H9 (cell line): Measurements from ENCODE around the gene TNNI3. TPM values are rescaled to one million over a fixed set of nuclear protein-coding genes. Genes with fewer than 3 reads are reported as not detected.

Experiments
- DNase-seq: peaks from one replicate; pipeline ENCODE4 v3.0.0-alpha.2; 2017
- H2AFZ ChIP-seq: one replicate; pipeline ENCODE4 v1.6.1; 2013; ENCODE audit warnings: mild to moderate bottlenecking, low read length, control low read depth, moderate library complexity
- H2AK5ac ChIP-seq: 2 replicates; pipeline ENCODE4 v1.6.1; 2013; ENCODE audit warnings: low read length, control low read depth, mixed read lengths; ENCODE audit not compliant: insufficient read length
- H2BK120ac ChIP-seq: one replicate; pipeline ENCODE4 v1.6.1; 2013; ENCODE audit warnings: low read depth, mild to moderate bottlenecking, low read length, control low read depth, inconsistent platforms; ENCODE audit not compliant: poor library complexity, severe bottlenecking
- H2BK12ac ChIP-seq: 2 replicates; pipeline ENCODE4 v1.6.1; 2013; ENCODE audit warnings: low read length, control low read depth, mixed read lengths, low read depth; ENCODE audit not compliant: insufficient read length
- H2BK15ac ChIP-seq: 2 replicates; pipeline ENCODE4 v1.6.1; 2013; ENCODE audit warnings: low read depth, low read length, control low read depth
- H2BK20ac ChIP-seq: one replicate; pipeline ENCODE4 v1.6.1; 2013; ENCODE audit warnings: low read depth, mild to moderate bottlenecking, low read length, control low read depth, inconsistent platforms; ENCODE audit not compliant: poor library complexity, severe bottlenecking
- H2BK5ac ChIP-seq: 2 replicates; pipeline ENCODE4 v1.6.1; 2013; ENCODE audit warnings: low read length, control low read depth, mixed read lengths; ENCODE audit not compliant: insufficient read length
- H3K14ac ChIP-seq: 2 replicates; pipeline ENCODE4 v1.6.1; 2013; ENCODE audit warnings: low read length, control low read depth; ENCODE audit not compliant: insufficient read depth
- H3K18ac ChIP-seq: 2 replicates; pipeline ENCODE4 v1.6.1; 2013; ENCODE audit warnings: low read depth, mild to moderate bottlenecking, mixed read lengths, low read length, control low read depth; ENCODE audit not compliant: insufficient read length
- H3K23ac ChIP-seq: 2 replicates; pipeline ENCODE4 v1.6.1; 2013; ENCODE audit warnings: low read length, control low read depth, mixed read lengths, low read depth; ENCODE audit not compliant: insufficient read length
- H3K23me2 ChIP-seq: 2 replicates; pipeline ENCODE4 v1.6.1; 2013; ENCODE audit warnings: low read depth, mild to moderate bottlenecking, mixed read lengths, low read length, control low read depth; ENCODE audit not compliant: insufficient read length, poor library complexity, severe bottlenecking
- H3K27ac ChIP-seq: 2 replicates; pipeline ENCODE4 v1.5.1; 2013; ENCODE audit warnings: low read length, control low read depth, mixed read lengths, low read depth; ENCODE audit not compliant: insufficient read length
- H3K27me3 ChIP-seq: 2 replicates; pipeline ENCODE4 v1.6.1; 2013; ENCODE audit warnings: low read length, control low read depth, inconsistent platforms; ENCODE audit not compliant: insufficient read depth
- H3K4ac ChIP-seq: 2 replicates; pipeline ENCODE4 v1.6.1; 2013; ENCODE audit warnings: low read depth, mild to moderate bottlenecking, control low read depth, inconsistent platforms, low read length, moderate library complexity
- H3K4me1 ChIP-seq: 2 replicates; pipeline ENCODE4 v1.6.1; 2013; ENCODE audit warnings: low read length, control low read depth, inconsistent platforms; ENCODE audit not compliant: insufficient read depth
- H3K4me2 ChIP-seq: 2 replicates; pipeline ENCODE4 v1.6.1; 2013; ENCODE audit warnings: low read length, control low read depth, mixed read lengths; ENCODE audit not compliant: insufficient read length, insufficient read depth
- H3K56ac ChIP-seq: 2 replicates; pipeline ENCODE4 v1.6.1; 2013; ENCODE audit warnings: low read depth, mild to moderate bottlenecking, mixed read lengths, low read length, control low read depth; ENCODE audit not compliant: insufficient read length
- H3K79me1 ChIP-seq: 2 replicates; pipeline ENCODE4 v1.6.1; 2013; ENCODE audit warnings: low read depth, mild to moderate bottlenecking, moderate library complexity, low read length, control low read depth, inconsistent platforms; ENCODE audit not compliant: insufficient read depth, poor library complexity, severe bottlenecking
- H3K79me2 ChIP-seq: 2 replicates; pipeline ENCODE4 v1.6.1; 2013; ENCODE audit warnings: low read length, control low read depth, inconsistent platforms; ENCODE audit not compliant: insufficient read depth
- H3K9ac ChIP-seq: 2 replicates; pipeline ENCODE4 v1.6.1; 2013; ENCODE audit warnings: low read length, control low read depth, mixed read lengths; ENCODE audit not compliant: insufficient read length; ENCODE audit errors: extremely low read depth
- H3K9me3 ChIP-seq: one replicate; pipeline ENCODE4 v1.6.1; 2013; ENCODE audit warnings: low read depth, low read length, inconsistent platforms; ENCODE audit not compliant: control insufficient read depth
- H3T11ph ChIP-seq: one replicate; pipeline ENCODE4 v1.6.1; 2013; ENCODE audit warnings: mild to moderate bottlenecking, low read length, control low read depth, inconsistent platforms
- H4K20me1 ChIP-seq: one replicate; pipeline ENCODE4 v1.6.1; 2013; ENCODE audit not compliant: control insufficient read depth, insufficient read length, insufficient read depth
- H4K5ac ChIP-seq: 2 replicates; pipeline ENCODE4 v1.6.1; 2013; ENCODE audit warnings: low read depth, mild to moderate bottlenecking, mixed read lengths, low read length, control low read depth; ENCODE audit not compliant: insufficient read length
- H4K8ac ChIP-seq: replicated peaks from 2 replicates; pipeline ENCODE4 v1.6.1; 2013; ENCODE audit warnings: low read length, control low read depth, mixed read lengths, low read depth; ENCODE audit not compliant: insufficient read length
- H4K91ac ChIP-seq: 2 replicates; pipeline ENCODE4 v1.6.1; 2013; ENCODE audit warnings: low read depth, mild to moderate bottlenecking, moderate library complexity, mixed read lengths, low read length, control low read depth; ENCODE audit not compliant: insufficient read length
- H3K27ac Mint-ChIP-seq, 3 experiments: 2 replicates in 2 of 3; 3 replicates in 1 of 3; pipeline ENCODE4 v1.8.0; 2020 to 2021; ENCODE audit warnings: mixed read lengths in 3 of 3, mild to moderate bottlenecking in 1 of 3, moderate library complexity in 1 of 3
- H3K27me3 Mint-ChIP-seq: 2 replicates; pipeline ENCODE4 v1.8.0; 2021; ENCODE audit warnings: low read depth, mild to moderate bottlenecking, moderate library complexity, mixed read lengths
- H3K36me3 Mint-ChIP-seq, 3 experiments: 2 replicates in 2 of 3; 3 replicates in 1 of 3; pipeline ENCODE4 v1.8.0; 2020 to 2021; ENCODE audit warnings: low read depth in 3 of 3, mixed read lengths in 3 of 3; ENCODE audit not compliant: insufficient read depth in 1 of 3
- H3K4me1 Mint-ChIP-seq, 2 experiments: 2 replicates each; pipeline ENCODE4 v1.8.0; 2020; ENCODE audit warnings: mixed read lengths in 2 of 2
- H3K4me3 Mint-ChIP-seq, 2 experiments: 2 replicates in 1 of 2; 3 replicates in 1 of 2; pipeline ENCODE4 v1.8.0; 2020 to 2021; ENCODE audit warnings: mild to moderate bottlenecking in 2 of 2, mixed read lengths in 2 of 2, moderate library complexity in 1 of 2
- H3K9me3 Mint-ChIP-seq, 2 experiments: 2 replicates in 1 of 2; 3 replicates in 1 of 2; pipeline ENCODE4 v1.8.0; 2020; ENCODE audit warnings: mild to moderate bottlenecking in 2 of 2, mixed read lengths in 2 of 2, moderate library complexity in 1 of 2
- CTCF ChIP-seq: fragments of 200-600 bp; sonication (generic); conservative IDR thresholded peaks from 3 replicates; pipeline ENCODE4 v1.8.0; 2021; ENCODE audit warnings: antibody characterized with exemption, mild to moderate bottlenecking
- WGBS: extraction: QIAGEN DNeasy Blood & Tissue Kit; methylation state at CpG from one replicate; pipeline ENCODE4 v1.1.7; 2013; ENCODE audit warnings: missing lambda C conversion rate, low lambda C conversion rate, mixed read lengths; ENCODE audit not compliant: insufficient read length; ENCODE audit errors: extremely low coverage; 5-methylcytosine and 5-hydroxymethylcytosine counted together
- total RNA-seq: library from RNA; stranded (reverse); gene quantifications from 2 replicates; pipeline ENCODE4 v1.2.1, GENCODE V29; 2021

Gene TNNI3
- total RNA-seq, 1 experiment from 2014 or later, result 36.9 TPM

GRCh38 chr19:55188625-55189024, 31.1 kb upstream of the TNNI3 start:
- Mint-ChIP-seq H3K4me1 (peaks cover 0 to 4% of the 10 kb centered on the region in 2 experiments; a peak in 1 of 4 replicates), H3K27me3 (peaks cover 48% of the 10 kb centered on the region), H3K36me3 (no peaks in the 10 kb centered on the region), H3K9me3 (no peaks in the 10 kb centered on the region; a peak in 1 of 5 replicates), H3K27ac (no peak overlapping the region), H3K4me3 (no peak overlapping the region)
- Histone ChIP-seq H3T11ph (no peak overlapping the region), H4K91ac (no peak overlapping the region), H3K27me3 (no peaks in the 10 kb centered on the region), H2BK15ac (no peak overlapping the region), H2AFZ (no peak overlapping the region), H3K4ac (no peak overlapping the region), H4K20me1 (no peaks in the 10 kb centered on the region), H3K18ac (no peak overlapping the region), H3K23ac (no peak overlapping the region), H2BK12ac (no peak overlapping the region), H3K56ac (no peak overlapping the region), H3K4me2 (no peak overlapping the region), H3K9ac (no peak overlapping the region), H4K8ac (no peak overlapping the region), H2BK5ac (no peak overlapping the region), H2BK20ac (no peak overlapping the region), H3K79me2 (no peaks in the 10 kb centered on the region), H4K5ac (no peak overlapping the region), H3K14ac (no peak overlapping the region), H2BK120ac (no peak overlapping the region), H3K4me1 (no peaks in the 10 kb centered on the region), H3K23me2 (no peaks in the 10 kb centered on the region), H2AK5ac (no peak overlapping the region), H3K27ac (no peak overlapping the region), H3K9me3 (no peaks in the 10 kb centered on the region), H3K79me1 (no peaks in the 10 kb centered on the region)
- no peak for TF ChIP-seq CTCF
- DNase-seq, result no peak
- no CpG with 5 or more reads among the region's 8 CpGs for WGBS
